NCI-H526 treated with DMSO at 0.1 percent for 48 hours (cell line): ENCODE results near the gene FNDC3A.
"Not testable (repeated sequence)": the region's sequence is repeated elsewhere in the genome, so short reads cannot be mapped to it uniquely, and the experiment has no call there.

Experiments
- DNase-seq: peaks from one replicate; lab custom pipeline; 2025; lab: John Stamatoyannopoulos, UW

FNDC3A gene

DNA sequence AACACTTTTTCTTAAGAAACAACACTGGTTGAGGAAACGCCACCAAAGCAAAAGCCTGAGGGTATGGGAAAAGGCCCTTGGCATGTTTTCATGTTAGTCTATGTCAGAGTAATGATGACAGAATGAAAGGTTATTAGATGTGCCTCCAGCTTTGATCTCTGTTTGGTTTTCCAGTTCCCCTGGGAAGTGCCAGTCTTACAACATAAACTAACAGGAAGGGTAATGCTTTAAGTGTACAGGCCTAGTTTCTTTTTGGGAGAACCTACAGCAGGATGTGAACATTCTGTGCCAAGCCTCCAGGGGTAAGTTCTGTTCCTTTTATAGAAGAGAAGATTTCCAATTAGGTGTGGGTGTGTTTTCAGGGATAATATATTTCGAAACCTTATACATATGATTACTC lies 121.7 kb downstream of the FNDC3A start:
- DNase-seq = no peak

- no peak for DNase-seq
Observed at GRCh38 chr13:49098198-49098597, 122.5 kb downstream of the FNDC3A start.

DNA sequence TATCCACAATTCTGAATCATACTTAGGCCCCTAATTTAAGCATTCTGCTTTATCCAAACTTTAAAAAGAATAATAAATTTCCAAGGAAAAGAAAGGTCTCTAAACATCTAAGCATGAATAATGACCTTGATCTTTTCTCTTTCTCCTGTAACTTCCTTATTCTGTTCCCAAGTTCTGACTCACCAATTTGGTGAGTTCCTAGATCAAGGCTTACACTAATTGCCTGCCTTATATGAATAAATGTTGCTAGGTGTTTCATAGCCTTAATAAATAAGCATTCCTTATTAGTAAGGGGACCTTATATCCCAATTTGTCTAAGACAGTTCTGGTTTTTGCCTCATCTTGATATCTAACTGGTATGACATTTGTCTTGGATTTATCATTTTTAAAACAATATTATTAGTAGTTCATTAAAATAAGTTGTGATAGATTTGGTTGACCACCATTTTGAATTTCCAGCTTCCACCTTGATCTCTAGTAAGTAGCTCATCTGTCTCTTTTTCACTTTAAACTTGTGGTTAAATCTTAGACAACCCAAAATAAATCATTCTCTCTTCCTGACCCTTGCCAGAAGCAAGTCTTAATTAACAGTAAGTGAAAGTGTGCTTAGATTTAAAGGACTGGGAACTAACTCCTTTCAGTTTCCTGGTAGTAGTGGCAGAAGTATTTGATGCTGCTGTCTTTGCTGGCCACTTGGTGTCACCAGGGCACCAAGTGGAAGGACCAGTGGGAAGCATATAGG lies 123.2 kb downstream of the FNDC3A start:
- DNase-seq = no peak

- no peak for DNase-seq
Observed at GRCh38 chr13:49099513-49099877, 123.8 kb downstream of the FNDC3A start.

GRCh38 chr13:49100637-49101570 lies 125.2 kb downstream of the FNDC3A start:
- no peak for DNase-seq

- no peak for DNase-seq
Observed at GRCh38 chr13:49108196-49108595, 132.5 kb downstream of the FNDC3A start.

DNA sequence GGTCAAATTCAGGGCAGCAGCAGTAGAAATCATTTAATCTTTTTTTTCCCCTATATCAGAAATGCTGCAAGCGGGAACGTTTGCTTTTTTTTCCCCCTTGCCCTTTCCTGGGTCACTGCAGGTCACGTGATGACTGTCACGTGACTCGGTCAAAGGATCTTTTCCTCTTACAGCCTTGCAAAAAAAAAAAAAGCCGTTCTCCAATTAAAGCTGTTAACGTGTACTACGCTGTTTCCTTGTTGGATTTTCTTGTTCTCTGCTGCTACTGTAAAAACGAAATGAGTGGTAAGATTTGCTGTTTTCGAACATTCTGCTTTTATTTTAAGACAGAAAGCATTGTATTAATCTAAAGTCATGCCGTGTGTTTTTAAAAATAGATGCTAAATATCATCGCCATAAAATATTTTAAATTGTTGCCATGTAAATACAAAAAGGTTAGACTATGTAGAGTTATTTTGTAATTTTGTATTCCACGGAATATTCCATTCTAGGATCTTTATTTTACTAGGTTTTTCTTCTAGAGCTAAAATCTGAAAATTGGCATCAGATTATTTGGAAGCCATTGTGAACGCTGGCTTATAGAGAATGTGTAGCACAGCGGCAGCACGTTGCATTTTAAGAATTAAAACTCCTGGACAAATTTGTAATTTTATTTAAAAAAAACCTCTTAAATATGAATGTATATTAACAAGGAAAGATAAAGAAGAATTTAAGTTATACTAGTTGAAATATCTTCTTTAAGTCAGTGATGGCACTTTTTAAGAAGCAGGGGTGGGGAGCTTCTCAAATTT lies 134.6 kb downstream of the FNDC3A start:
- peak; percentile 91 for DNase-seq

GRCh38 chr13:49110913-49111170 lies 135.1 kb downstream of the FNDC3A start:
- no peak for DNase-seq

GRCh38 chr13:49112782-49113525 lies 137.2 kb downstream of the FNDC3A start:
- no peak for DNase-seq

DNA sequence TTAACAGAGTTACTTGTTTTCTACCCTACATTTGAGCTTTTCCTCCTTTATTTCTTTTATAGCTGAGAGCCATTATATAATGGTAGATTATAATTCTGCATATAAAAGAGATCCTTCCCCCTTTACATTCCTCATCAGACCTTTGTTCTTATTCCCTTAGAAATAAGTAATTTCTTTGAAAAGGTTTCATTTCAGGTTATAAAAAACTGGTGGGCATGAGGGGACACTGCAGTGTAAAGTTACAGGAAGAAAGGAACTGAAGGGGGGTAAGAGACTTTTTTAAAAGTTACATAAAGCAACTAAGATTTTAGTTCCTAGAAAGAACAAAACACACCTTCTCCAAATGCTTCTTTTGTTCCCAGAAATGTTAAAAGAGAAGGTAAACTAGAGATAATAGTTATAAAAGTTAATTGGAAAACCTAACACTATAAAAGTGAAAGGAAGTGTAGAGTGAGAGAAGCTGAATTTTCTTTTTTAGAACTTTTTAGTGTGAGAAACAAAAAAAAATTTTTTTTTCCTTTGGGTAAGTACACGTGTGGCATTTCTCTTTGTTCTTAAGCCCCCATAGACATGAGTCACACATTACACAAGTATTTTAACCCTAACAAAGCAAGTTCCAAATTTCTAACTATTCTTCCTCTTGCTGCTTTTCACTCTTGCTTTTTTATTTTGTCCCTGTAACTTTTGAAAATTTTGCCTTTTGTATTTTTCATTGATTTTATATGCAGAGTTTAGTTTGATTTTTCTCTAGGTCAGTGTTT lies 138.0 kb downstream of the FNDC3A start:
- no peak for DNase-seq

DNA sequence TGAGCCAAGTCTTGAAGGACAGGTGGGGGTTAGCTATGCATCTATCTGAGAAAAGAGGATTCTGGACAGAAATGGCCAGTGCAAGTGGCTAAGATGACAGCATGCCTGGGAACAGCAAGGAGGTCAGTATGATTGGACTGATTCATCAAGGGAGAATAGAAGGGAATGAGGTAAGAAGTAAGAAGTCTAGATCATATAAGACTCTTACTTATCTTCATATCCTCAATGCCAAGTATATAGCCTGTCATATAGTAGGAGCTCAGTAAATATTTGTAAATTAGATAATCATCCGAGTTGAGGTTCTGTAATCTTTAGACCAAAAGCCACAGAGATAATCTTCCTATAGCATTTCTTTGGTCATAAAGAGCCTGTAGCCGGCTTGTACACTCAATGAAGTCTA lies 141.2 kb downstream of the FNDC3A start:
- no peak for DNase-seq

DNA sequence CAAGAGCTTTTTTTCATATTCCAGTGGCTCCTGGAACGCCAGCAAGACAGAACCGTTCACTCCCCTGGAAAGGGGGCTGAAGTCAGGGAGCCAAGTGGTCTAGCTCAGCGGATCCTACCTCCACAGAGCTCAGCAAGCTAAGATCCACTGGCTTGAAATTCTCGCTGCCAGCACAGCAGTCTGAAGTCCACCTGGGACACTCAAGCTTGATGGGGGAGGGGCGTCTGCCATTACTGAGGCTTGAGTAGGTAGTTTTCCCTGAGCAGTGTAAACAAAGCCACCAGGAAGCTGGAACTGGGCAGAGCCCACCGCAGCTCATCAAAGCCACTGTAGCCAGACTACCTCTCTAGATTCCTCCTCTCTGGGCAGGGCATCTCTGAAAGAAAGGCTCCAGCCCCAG lies 142.7 kb downstream of the FNDC3A start:
- DNase-seq = not testable (repeated sequence)

- no peak for DNase-seq
Observed at GRCh38 chr13:49124693-49125304, 149.1 kb downstream of the FNDC3A start.

DNA sequence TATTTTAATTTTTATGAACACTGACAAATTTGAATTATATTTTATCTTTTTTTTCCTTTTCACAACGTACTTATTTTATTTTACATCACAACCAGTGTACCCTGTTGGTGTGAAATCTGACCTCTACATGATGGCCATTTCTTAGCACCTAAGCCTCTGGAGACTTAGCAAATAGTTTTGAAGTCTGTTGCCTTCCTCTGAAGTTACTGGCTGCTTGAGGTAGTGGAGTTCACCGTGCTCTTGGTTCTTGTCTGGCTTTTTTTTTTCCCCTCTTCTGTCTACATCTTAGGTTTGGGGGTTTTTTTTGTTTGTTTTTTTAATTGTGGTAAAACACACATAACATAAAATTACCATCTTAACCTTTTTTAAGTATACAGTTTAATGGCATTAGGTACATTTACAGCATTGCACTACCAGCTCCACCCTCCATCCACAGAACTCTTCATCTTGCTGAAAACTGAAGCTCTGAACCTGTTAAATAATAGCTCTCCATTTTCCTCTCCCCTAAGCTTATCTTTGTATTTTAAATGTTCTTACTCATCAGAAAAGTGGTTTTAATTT lies 150.3 kb downstream of the FNDC3A start:
- no peak for DNase-seq

GRCh38 chr13:49132479-49133002 lies 156.8 kb downstream of the FNDC3A start:
- DNase-seq = no peak

GRCh38 chr13:49134305-49134704 lies 158.6 kb downstream of the FNDC3A start:
- no peak for DNase-seq

DNA sequence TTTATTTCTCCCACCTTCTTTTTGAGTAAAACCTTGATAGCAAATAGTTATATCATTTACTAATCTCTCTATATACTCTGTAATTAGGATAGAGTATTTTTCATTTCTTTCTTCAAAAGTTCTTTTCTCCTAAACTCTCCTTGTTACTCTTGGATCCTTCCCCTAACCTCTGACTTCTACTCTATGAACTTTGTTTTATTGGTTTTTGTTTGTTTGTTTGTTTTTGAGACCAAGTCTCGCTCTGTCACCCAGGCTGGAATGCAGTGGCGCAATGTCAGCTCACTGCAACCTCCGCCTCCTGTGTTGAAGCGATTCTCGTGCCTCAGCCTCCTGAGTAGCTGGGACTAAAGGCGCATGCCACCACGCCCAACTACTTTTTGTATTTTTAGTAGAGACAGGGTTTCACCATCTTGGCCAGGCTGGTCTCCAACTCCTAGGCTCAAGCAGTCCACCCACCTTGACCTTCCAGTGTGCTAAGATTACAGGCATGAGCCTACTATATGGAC lies 161.5 kb downstream of the FNDC3A start:
- DNase-seq = not testable (repeated sequence)

DNA sequence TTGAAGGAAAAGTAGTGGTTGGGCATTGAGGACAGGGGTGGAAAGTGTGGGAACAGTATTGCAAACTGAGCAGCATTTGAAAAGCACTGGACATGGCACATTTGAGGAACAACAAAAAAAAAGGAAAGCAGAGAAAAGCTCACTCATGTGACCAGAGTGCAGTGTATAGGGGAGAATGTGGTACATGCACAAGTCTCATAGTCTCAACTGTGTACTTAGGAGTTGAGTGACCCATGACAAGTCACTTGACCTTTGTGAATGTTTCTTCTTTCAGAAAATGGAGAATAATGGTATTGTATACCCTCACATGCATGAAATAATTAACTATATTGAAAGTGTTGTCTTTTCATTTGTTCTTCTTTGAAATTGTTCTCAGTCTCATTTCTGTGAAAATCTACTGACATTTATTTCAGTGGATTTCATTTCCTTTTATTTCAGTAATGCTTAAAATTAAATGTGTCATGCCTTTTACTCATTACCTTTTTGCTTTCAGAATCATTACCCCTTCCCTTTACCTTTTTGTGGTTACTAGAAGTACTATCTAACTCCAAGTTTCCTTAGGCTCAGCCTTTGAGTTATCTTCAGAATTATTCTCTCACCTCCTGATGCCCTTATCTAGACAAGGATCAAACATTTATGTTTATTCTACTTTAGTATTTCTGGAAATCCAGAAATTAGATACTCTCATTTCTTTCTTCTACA lies 165.3 kb downstream of the FNDC3A start:
- DNase-seq = no peak

DNA sequence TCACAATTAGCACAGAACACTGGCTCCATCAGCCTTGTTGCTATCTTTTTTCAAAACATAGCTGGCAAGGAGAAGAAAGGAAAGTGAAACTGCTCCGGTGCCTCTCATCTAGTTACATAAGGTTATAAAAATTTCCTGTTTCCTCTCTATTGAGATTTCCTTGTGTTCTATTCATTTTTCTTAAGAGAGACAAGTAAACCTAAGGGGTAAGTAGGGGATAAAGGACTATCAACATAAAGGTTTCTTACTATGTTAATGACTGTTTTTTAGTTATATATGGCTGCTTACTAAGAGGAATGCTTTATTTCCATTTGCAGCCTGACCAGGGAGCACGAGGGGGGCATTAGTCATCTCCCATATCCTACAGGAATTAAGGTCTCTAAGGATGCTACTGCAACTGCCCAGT lies 171.2 kb downstream of the FNDC3A start:
- DNase-seq = no peak
